ENCODE results near the gene WNT5B.

Gene WNT5B

GRCh38 chr12:1628666-1629337 lies at the start of gene WNT5B:
TSS of gene WNT5B (plus strand) at chr12:1629231. CDS start at chr12:1631355, 2,124 bp downstream.
- DNase-seq (ENCODE audit: low spot score): no peak

DNA sequence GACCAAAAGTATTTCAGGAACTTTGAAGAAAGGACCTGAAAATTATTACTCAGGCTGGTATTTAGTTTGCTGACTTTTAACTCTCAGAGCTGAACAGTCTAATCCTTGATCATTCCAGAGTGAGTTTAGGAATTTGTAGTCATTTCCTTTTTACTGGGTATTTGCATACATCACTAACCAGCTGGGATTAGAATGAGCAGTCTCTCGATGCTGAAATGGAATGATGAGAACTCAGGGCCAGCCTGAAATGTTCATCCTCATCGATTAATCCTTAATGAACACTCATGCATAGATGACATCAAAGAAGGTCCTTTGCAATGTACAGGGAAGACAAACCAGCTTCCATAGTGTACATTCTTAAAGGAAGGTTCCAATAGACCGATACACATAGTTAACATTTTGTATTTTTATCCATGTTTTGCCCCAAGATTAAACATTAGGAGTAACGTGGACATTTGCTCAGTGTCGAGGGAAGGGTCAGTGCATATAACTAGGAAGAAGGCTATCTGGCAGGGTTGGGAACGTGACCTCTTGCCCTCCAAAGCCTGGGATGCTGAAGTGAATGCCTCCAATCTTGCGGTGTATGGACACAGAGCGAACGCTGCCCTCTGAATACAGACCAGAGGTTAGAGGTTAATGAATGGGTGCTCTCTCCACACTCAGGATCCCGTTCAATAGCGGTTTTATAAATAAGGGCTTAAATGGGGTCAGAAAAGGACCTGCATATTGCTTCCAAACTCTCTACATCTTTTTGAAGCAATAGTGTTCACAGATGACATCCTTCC lies 49.2 kb upstream of the WNT5B start:
- no peak for DNase-seq (ENCODE audit: low spot score)

DNA sequence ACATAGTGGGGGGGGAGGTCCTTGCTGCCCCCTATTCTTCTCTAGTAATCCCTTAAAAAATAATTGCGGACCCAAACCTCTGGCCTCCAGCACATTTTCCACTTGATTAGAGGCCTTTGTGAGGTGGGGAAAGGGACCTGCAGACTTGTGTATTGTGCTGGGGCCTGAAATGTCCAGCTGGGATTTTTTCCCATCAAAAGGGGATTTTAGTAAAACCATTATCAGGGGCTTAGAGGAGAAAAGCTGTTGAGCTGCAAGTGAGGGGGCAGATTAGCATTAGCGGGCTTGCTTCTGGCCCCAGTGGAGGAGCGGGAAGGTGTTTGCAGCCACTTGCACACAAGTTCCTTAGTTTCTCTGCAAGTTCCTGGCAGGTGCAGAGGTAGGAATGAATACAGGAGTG lies 48.5 kb upstream of the WNT5B start:
- peak; percentile 69 for DNase-seq (ENCODE audit: low spot score)

- no peak for DNase-seq (ENCODE audit: low spot score)
Measured at GRCh38 chr12:1581973-1582708, 46.9 kb upstream of the WNT5B start.

DNA sequence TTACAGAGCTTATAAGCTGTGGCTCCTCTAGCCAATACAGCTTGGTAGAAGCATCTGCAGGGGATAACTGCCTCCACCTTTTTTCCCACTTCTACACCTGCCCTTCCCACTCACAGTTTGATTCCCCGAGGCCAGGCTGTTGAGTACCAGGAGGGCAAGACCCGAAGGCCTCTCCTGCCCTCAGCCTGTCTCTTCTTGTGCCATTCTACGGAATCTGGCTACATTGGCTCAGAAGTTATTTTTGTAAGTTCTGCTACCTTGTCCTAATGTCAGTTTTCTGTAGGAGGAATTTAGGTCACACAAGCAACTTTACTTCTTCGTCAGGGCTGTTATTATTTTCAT lies 46.4 kb upstream of the WNT5B start:
- DNase-seq (ENCODE audit: low spot score): no peak

DNA sequence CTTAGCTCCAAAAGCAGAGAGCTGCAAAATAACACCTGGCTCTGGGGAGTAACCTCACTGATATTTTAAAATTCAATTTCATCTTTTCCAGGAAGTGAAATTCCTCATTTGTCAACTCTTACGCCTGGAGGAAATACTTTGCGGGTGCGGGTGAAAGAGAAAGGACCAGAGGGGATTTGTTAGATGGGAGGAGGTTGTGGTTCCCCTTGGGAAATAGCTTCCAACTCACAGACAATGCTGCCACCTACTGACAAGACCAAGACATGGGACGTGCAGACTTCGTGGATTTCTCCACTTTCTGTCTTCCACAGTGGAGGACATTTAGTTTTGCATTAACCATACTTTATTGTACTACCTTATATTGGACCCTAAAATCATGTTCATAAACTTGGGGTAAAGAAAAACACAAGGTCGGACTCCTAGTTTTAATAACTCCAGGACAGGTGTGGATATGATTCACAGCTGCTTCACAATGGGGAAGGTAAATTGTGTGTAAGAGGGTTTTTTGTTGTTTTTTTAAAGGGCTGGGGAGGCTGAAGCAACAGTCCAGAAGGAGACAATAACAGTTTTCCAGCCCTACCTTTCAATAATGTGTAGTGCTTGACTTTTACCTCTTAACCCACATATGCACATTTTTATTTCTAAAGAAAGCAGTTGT lies 45.5 kb upstream of the WNT5B start:
- peak; percentile 82 for DNase-seq (ENCODE audit: low spot score)

- DNase-seq (ENCODE audit: low spot score): no peak
Measured at GRCh38 chr12:1584326-1584725, 44.7 kb upstream of the WNT5B start.

DNA sequence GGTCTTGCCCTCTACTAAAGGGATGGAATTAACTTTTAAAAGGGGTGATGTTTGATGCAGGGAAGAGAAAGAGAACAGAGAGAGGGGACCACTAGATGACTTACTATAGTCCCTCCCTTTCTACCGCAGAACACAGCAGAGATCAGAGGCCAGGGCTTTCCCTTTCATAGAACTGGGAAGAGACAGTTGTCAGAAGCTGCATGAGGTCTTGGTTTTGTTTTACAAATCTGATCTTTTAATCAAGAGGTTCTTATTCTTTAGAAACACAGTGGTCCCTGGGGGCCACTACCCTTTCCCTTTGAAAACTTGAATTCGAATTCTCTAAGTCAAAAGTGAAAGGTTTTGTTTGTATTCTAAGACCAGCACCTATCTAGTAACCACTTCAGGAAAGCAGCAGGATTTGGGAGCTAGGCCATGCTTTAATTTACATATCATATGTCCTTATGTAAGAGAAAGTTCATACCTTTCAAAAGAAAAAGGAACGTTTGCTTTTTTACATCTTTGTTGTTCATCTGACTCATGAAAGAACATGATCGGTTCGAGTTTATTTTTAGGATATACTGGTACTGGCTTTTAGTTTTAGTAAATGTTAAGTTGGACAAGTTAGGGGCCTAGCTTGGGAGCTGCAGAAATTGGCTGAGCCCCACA lies 41.0 kb upstream of the WNT5B start:
- no peak for DNase-seq (ENCODE audit: low spot score)

GRCh38 chr12:1588575-1588947 lies 40.5 kb upstream of the WNT5B start:
- DNase-seq (ENCODE audit: low spot score): no peak

GRCh38 chr12:1590221-1590979 lies 38.6 kb upstream of the WNT5B start:
- DNase-seq (ENCODE audit: low spot score): no peak

GRCh38 chr12:1591034-1591433 lies 38.0 kb upstream of the WNT5B start:
- DNase-seq (ENCODE audit: low spot score): no peak

GRCh38 chr12:1591543-1591942 lies 37.5 kb upstream of the WNT5B start:
- no peak for DNase-seq (ENCODE audit: low spot score)

- peak; percentile 36 for DNase-seq (ENCODE audit: low spot score)
Measured at GRCh38 chr12:1592444-1593173, 36.4 kb upstream of the WNT5B start.

- DNase-seq (ENCODE audit: low spot score): peak; percentile 59
Measured at GRCh38 chr12:1593174-1594005, 35.6 kb upstream of the WNT5B start.

- DNase-seq (ENCODE audit: low spot score): no peak
Measured at GRCh38 chr12:1594006-1594260, 35.1 kb upstream of the WNT5B start.

GRCh38 chr12:1594261-1595025 lies 34.6 kb upstream of the WNT5B start, which contains the start of gene FBXL14:
TSS of gene FBXL14 (minus strand) at chr12:1594581. CDS start at chr12:1594066, 515 bp downstream.
- peak; percentile 94 for DNase-seq (ENCODE audit: low spot score)

DNA sequence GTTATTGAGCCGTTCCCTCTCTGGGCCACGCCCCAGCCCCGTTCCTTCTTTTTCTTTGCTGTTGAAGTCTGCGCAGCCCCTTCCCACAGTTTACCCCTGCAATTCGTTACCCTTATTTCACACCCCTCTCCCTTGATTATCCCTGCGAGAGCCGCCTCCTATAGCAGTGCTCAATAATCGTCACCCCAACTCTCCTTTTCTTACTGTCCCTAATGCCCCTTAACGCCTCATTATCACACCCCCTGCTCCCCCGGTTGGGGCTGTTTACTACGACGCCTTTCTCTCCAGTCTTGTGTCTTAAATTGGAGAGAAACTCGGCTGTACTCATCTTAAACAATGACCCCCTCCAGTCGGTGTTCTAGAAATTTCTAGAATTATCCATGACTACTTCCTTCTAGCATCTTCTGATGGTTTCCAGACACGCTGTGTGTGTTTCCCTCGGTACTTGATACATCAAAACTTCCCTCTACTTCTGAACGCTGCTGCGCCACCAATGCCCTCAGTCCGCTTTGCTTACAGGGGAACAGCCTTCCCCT lies 33.9 kb upstream of the WNT5B start:
- DNase-seq (ENCODE audit: low spot score): no peak

DNA sequence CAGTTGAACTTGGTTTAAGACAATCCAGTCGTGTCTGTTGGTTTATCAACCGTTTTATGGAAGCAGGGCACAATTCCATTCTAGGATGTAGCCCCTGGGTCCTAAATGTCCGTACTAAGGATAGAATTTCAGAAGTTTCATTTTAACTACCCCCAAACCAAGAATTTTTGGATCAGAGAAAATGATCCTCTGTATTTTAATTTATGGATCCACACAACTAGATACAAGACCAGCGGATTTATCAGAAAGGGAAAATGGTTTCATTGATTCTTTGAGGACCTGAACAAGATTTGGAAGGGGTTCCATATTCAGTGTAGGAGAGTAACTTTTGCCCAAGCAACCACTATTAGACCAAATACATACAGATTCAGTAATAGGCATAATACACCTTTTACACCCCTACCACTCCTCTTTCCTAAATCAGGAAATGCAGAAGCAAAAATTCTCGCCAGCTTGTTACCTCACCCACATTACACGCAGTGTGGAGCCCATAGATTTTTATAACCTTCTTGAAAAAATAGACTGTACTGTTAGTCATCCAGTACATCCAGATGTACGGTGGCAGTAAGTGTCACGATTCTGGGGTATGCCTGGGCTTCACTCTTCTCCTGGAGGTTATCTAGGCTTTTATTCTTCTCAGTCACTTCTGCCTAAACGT lies 33.2 kb upstream of the WNT5B start:
- no peak for DNase-seq (ENCODE audit: low spot score)

Measured in D341Med (cell line).